ENCODE data around the gene TSPAN17.
"Not testable (repeated sequence)": the region's sequence is repeated elsewhere in the genome, so short reads cannot be mapped to it uniquely, and the experiment has no call there.

The TSPAN17 gene

GRCh38 chr5:176697267-176697933, 50.1 kb downstream of the TSPAN17 start:
- in situ Hi-C loops (cut with HindIII; ENCODE audit: low sequenced_read_pairs) = no loop called here
- DNase-seq (ENCODE audit: low read depth) = no peak
- TF ChIP-seq CTCF (IDR thresholded peaks at IDR 0.05; ENCODE audit: low read depth, low read length, missing control alignments) = no peak

GRCh38 chr5:176697934-176698538, 50.8 kb downstream of the TSPAN17 start:
- H3K4me3 ChIP-seq (ENCODE audit: low read depth, low read length) = no peak overlapping the region
- no peak for DNase-seq (ENCODE audit: low read depth)
- TF ChIP-seq CTCF (IDR thresholded peaks at IDR 0.05; ENCODE audit: low read depth, low read length, missing control alignments) = no peak
- in situ Hi-C loops (cut with HindIII; ENCODE audit: low sequenced_read_pairs) = no loop called here

More at GRCh38 chr5:176697267-176697933, 50.1 kb downstream of the TSPAN17 start:
- no peak overlapping the region for H3K4me3 ChIP-seq (ENCODE audit: low read depth, low read length)

GRCh38 chr5:176699446-176699845, 52.2 kb downstream of the TSPAN17 start:
- H3K4me3 ChIP-seq (ENCODE audit: low read depth, low read length); in situ Hi-C loops (cut with HindIII; ENCODE audit: low sequenced_read_pairs); DNase-seq (ENCODE audit: low read depth): not testable (repeated sequence)

GRCh38 chr5:176700239-176700847, 53.1 kb downstream of the TSPAN17 start:
- in situ Hi-C loops (cut with HindIII; ENCODE audit: low sequenced_read_pairs) = no loop called here
- no peak for DNase-seq (ENCODE audit: low read depth)
- peak; percentile 29 for TF ChIP-seq CTCF (IDR thresholded peaks at IDR 0.05; ENCODE audit: low read depth, low read length, missing control alignments)
- H3K4me3 ChIP-seq (ENCODE audit: low read depth, low read length) = no peak overlapping the region

- TF ChIP-seq CTCF (IDR thresholded peaks at IDR 0.05; ENCODE audit: low read depth, low read length, missing control alignments) = no peak
- no peak overlapping the region for H3K4me3 ChIP-seq (ENCODE audit: low read depth, low read length)
- in situ Hi-C loops (cut with HindIII; ENCODE audit: low sequenced_read_pairs) = no loop called here
- no peak for DNase-seq (ENCODE audit: low read depth)
Measured at GRCh38 chr5:176702671-176703641, 55.7 kb downstream of the TSPAN17 start.

GRCh38 chr5:176703857-176704256, 56.6 kb downstream of the TSPAN17 start:
- in situ Hi-C loops (cut with HindIII; ENCODE audit: low sequenced_read_pairs) = no loop called here
- no peak overlapping the region for H3K4me3 ChIP-seq (ENCODE audit: low read depth, low read length)
- TF ChIP-seq CTCF (IDR thresholded peaks at IDR 0.05; ENCODE audit: low read depth, low read length, missing control alignments) = no peak
- no peak for DNase-seq (ENCODE audit: low read depth)

All from astrocyte of the cerebellum (primary cell).